Measurements from ENCODE around the gene LCN12. TPM values are rescaled to one million over a fixed set of nuclear protein-coding genes. Genes with fewer than 3 reads are reported as not detected.

The LCN12 gene
- polyA plus RNA-seq, 1 of the 3 experiments (the other 2 are of a cell fraction), result 0.87 TPM

GRCh38 chr9:136955943-136956335 lies 3.9 kb downstream of the LCN12 start:
- no peak for TF ChIP-seq MEF2A (IDR thresholded peaks at IDR 0.05; ENCODE audit: borderline replicate concordance, low read depth)
- TF ChIP-seq YY1 (IDR thresholded peaks at IDR 0.05; ENCODE audit: low read depth), result no peak
- TF ChIP-seq MXI1 (IDR thresholded peaks at IDR 0.05; ENCODE audit: low read depth, low read length), result no peak
- no peak for TF ChIP-seq USF2 (IDR thresholded peaks at IDR 0.05; ENCODE audit: borderline replicate concordance, low read depth, low read length)
- TF ChIP-seq JUND (IDR thresholded peaks at IDR 0.05), result no peak
- no peak for TF ChIP-seq RCOR1 (IDR thresholded peaks at IDR 0.05; ENCODE audit: low read length)
- TF ChIP-seq USF1 (IDR thresholded peaks at IDR 0.05; ENCODE audit: borderline replicate concordance, low read depth), result no peak
- no peak for TF ChIP-seq POLR2AphosphoS5 (IDR thresholded peaks at IDR 0.05; ENCODE audit: low read depth, low read length)
- TF ChIP-seq TAF1 (IDR thresholded peaks at IDR 0.05; ENCODE audit: borderline replicate concordance, low read depth, low read length), result no peak
- TF ChIP-seq GABPA (IDR thresholded peaks at IDR 0.05; ENCODE audit: low read depth), result no peak
- TF ChIP-seq CHD2 (IDR thresholded peaks at IDR 0.05; ENCODE audit: low read length, partially characterized antibody), result no peak
- TF ChIP-seq FOXM1 (IDR thresholded peaks at IDR 0.05; ENCODE audit: low read depth), result no peak
- TF ChIP-seq REST (IDR thresholded peaks at IDR 0.05; ENCODE audit: low read depth, low read length), result no peak
- TF ChIP-seq NFIC (IDR thresholded peaks at IDR 0.05; ENCODE audit: borderline replicate concordance), result no peak
- no peak for TF ChIP-seq MAX (IDR thresholded peaks at IDR 0.05; ENCODE audit: low read depth)

More at GRCh38 chr9:136955943-136956335, 3.9 kb downstream of the LCN12 start:
- ChIA-PET CTCF (interaction anchor here (1.1 to 13.2 kb wide), 2 partner anchors 9 to 77 kb away, joined by 3 to 350 read pairs; partner anchors contain the start of genes ABCA2 and FUT7), POLR2A (no interaction called here)
- no peaks in the 10 kb centered on the region for H3K79me2 ChIP-seq (ENCODE audit: insufficient read depth)
- no peaks in the 10 kb centered on the region for H3K9me2 ChIP-seq
- 65% methylated on average over 2 of the region's 9 CpGs for WGBS (ENCODE audit: low lambda C conversion rate)
- no peaks in the 10 kb centered on the region for H3K36me3 ChIP-seq (replicated peaks in 1 of 2; ENCODE audit: control insufficient read depth in 1 of 2, insufficient read depth in 2 of 2, low read length in 1 of 2)
- no peak overlapping the region for H3K27ac ChIP-seq (ENCODE audit: low read depth in 2 of 2, low read length in 1 of 2)
- no peak overlapping the region for H3K4me3 ChIP-seq (ENCODE audit: low read depth in 2 of 2, low read length in 1 of 2)
- H3K4me2 ChIP-seq, result no peak overlapping the region
- H2AFZ ChIP-seq (ENCODE audit: low read depth), result no peak overlapping the region
- peaks cover 0 to 16% of the 10 kb centered on the region in 2 experiments; a peak in 1 of 4 replicates for H3K4me1 ChIP-seq (ENCODE audit: control insufficient read depth in 1 of 2, insufficient read depth in 2 of 2, low read depth in 1 of 2, low read length in 1 of 2)
- H3K9me3 ChIP-seq, result no peaks in the 10 kb centered on the region
- H4K20me1 ChIP-seq (ENCODE audit: insufficient read depth), result no peaks in the 10 kb centered on the region
- H3K9ac ChIP-seq, result no peak overlapping the region
- no peaks in the 10 kb centered on the region for H3K27me3 ChIP-seq (ENCODE audit: insufficient read depth)
- no peak for DNase-seq
- no peaks in the 10 kb centered on the region for H3F3A ChIP-seq (replicated peaks; ENCODE audit: insufficient read depth)

Data from SK-N-SH (cell line).